Epithelial cell of esophagus (primary cell): Measurements from ENCODE around the gene SLC7A5.

ENCODE experiments used
- DNase-seq: peaks from one replicate; pipeline ENCODE4 v3.0.0; 2010; ENCODE audit warnings: low read depth
- H3K4me3 ChIP-seq: 2 replicates; pipeline ENCODE4 v1.5.1; 2011; ENCODE audit warnings: mild to moderate bottlenecking, low read length, control low read depth
- TF ChIP-seq, protein P1 (sequence below): IDR thresholded peaks from 2 replicates; pipeline ENCODE4 v1.5.1; 2011; ENCODE audit warnings: low read depth, mild to moderate bottlenecking, low read length, control low read depth, inconsistent platforms; ENCODE audit not compliant: insufficient read depth; ENCODE audit errors: missing control alignments

SLC7A5 gene

DNA sequence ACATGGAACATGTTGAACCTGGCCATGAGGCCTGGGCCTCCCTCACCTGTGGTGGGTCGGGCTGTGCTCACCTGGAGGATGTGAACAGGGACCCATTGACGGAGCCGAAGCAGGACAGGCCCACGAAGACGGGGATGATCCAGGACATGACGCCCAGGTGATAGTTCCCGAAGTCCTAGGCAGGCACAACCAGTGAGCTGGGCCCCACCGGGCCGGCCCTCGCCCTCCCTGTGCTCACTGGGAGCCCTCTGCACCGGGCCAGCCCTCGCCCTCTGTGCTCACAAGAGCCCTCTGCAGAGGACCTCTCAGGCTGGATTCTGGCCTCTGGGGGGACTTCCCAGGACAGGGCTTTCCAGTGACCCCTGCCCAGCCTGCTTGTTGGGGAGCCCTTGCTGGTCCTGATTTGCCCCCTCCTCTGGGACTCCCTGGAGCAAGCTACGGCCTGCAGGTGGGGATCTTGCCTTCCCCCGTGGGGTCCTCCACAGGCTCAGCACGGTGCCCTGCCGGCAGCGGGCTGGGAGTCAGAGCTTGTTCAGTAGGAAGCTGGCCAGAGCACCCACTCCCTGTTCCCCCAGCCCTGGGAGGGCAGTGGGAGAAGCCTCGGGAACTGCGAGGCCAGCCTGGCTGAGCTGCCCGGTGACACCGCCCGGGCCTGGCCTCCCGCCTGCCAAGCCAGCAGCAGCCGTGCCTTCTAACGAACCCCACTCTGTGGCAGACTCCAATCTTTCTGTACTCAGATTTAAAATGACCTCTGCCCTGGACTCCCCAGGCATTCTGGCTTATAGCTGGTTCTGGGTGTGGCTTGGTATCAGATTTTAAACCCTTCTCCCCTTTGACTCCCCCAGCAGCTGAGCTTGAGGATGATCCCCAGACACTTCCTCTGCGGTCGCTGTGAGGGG is 30.4 kb downstream of the SLC7A5 start:
- TF ChIP-seq, protein P1, sequence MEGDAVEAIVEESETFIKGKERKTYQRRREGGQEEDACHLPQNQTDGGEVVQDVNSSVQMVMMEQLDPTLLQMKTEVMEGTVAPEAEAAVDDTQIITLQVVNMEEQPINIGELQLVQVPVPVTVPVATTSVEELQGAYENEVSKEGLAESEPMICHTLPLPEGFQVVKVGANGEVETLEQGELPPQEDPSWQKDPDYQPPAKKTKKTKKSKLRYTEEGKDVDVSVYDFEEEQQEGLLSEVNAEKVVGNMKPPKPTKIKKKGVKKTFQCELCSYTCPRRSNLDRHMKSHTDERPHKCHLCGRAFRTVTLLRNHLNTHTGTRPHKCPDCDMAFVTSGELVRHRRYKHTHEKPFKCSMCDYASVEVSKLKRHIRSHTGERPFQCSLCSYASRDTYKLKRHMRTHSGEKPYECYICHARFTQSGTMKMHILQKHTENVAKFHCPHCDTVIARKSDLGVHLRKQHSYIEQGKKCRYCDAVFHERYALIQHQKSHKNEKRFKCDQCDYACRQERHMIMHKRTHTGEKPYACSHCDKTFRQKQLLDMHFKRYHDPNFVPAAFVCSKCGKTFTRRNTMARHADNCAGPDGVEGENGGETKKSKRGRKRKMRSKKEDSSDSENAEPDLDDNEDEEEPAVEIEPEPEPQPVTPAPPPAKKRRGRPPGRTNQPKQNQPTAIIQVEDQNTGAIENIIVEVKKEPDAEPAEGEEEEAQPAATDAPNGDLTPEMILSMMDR = no peak
- no peak for DNase-seq
- no peak overlapping the region for H3K4me3 ChIP-seq

GRCh38 chr16:87837627-87838289 is 31.5 kb downstream of the SLC7A5 start:
- TF ChIP-seq, protein P1 = no peak
- DNase-seq = no peak
- H3K4me3 ChIP-seq = no peak overlapping the region

DNA sequence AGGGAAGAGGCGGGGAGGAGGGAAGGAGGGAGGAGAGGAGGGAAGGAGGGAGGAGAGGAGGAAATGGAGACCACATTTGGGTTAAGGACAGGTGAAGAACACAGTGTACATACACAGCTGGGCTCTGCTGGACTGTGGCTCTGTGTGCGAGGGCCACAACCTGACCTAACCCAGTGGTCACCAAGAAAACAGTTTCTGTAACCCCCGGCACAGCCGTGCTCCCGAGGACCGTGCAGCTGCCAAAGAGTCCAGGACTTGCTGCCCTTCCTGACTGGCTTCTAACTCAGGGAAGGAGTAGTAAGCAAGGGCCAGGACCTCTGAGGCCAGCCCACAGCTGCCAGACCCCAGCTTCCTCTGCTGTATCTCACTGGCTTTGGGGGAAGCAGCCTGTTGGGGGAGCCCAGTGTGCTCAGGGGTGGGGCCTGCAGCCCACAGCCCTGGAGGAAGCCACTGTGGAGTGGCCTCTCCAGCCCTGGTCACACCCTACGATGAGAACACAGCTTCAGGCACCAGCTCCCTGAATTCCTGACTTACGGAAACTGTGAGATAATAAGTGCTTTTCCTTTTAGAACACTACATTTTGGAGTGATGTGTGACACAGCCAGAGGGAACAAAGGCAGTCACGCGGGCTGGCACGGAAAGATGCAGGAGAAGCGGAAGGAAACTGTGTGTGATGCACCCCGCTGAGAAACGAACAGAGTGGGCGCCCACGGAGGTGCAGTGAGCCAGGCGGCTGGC is 32.3 kb downstream of the SLC7A5 start:
- peak; percentile 36 for DNase-seq
- TF ChIP-seq, protein P1 = no peak
- no peak overlapping the region for H3K4me3 ChIP-seq

GRCh38 chr16:87836346-87836843 is 32.9 kb downstream of the SLC7A5 start:
- TF ChIP-seq, protein P1 = no peak
- DNase-seq = no peak
- H3K4me3 ChIP-seq = no peak overlapping the region

DNA sequence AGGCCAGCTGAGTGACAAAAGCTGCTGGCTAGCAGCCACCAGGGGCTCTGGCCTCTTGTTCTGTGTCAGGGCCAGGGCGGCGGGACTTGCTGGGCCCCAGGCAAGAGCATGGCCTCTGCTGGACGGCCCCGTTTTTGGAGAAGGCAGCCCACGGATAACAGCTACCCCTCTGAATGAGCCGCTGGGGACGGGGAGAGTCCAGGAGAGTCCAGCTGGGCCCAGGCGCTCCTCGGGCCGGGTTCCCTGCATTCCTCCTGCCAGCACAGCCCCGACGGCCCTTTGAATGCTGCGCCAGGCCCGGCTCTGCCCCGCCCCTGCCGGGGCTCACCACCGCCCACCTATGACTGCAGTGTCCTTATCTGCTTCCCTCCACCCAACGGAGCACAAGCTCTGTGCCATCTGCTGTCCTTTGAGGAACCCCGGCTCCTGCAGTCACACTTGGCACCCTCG is 33.4 kb downstream of the SLC7A5 start:
- no peak for DNase-seq
- TF ChIP-seq, protein P1 = no peak
- no peak overlapping the region for H3K4me3 ChIP-seq

GRCh38 chr16:87834668-87835473 is 34.4 kb downstream of the SLC7A5 start:
- TF ChIP-seq, protein P1 = no peak
- H3K4me3 ChIP-seq = no peak overlapping the region
- DNase-seq = no peak
